ENCODE measurements around the gene S100A11. TPM values are rescaled to one million over a fixed set of nuclear protein-coding genes. Genes with fewer than 3 reads are reported as not detected.

S100A11 gene
- total RNA-seq, 1 donor from 2014 or later: 64.5 TPM

DNA sequence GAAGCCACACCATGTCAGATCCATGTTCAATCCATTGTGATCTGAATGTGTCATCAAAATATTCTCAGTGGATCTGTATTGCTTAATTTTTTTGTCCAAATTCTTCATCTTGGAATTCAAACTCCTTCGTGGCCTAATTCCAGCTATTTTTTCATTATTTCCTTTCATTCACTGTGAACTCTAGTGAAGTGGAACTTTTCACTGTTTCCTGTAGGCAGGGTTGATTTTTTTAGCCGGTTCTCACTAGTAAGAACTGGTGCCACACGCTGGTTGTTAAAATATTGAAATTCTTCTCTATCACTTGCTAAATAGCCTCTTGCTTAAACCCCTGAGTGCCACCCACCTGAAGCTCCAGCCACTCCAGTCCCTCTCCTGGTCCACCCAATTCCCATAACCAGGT, 7.6 kb upstream of the S100A11 start:
- intact Hi-C loops (cut with DNase I): no loop called here
- no peak for DNase-seq
- no peak for ATAC-seq (ENCODE audit: poor library complexity)

DNA sequence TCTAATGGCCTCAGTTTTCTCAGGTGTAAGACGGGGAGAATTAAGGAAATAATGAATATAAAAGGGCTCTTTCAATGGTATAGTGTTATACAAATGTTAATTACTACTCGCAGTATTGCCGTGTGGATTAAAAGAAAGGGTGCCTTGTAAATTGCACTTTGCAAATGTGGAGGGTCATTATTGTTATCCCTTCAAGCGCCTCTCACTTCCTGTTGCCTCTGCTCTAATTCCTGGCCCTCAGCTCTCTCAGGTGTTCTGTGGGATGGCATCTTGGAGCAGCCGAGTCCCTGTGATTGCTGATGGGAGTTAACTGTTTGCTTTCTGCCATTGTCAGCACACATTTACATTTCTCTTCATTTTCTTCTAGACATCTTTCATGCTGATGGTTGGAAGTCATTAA, 7.1 kb upstream of the S100A11 start:
- ATAC-seq (ENCODE audit: poor library complexity) (no peak), DNase-seq (no peak)
- intact Hi-C loops (cut with DNase I): no loop called here

DNA sequence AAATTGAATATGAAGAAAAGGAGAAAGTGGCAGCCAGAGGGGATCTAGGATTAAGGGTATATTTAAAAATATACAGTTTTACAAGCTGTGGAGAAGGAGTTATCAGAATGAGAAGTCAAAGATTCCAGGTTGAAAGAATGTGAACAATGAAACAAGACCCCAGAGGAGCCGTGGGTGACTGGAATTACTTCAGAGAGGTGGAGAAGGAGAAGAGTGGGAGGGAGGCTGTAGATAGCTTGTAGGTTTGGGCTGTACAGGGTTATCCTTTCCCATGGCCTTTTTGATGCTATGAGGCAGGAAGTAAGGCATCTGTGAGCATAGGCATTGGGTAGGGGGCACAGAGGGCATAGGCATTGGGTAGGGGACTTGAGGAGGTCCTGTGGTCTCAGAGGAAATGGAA, 5.2 kb upstream of the S100A11 start:
- ATAC-seq (ENCODE audit: poor library complexity) (no peak), DNase-seq (no peak)
- intact Hi-C loops (cut with DNase I): no loop called here

DNA sequence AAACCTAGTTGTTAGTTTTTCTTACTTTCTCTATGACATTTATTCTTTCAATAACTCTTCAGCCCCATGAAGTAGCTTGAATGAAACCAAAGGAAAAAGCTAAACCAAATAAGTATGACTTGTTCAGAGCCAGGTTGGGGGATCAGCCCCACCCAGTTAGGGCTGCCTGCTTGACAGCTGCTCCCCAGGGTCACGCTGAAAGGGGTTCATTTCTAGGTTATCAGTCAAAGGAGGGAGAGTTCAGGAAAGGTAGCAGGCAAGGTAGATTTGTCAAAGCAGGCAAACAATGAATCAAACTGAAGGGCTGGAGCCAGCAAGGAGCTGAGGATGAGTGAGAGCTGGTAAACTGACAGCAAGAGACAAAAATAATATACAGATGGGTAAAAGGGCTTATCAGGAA, 3.1 kb upstream of the S100A11 start:
- DNase-seq (no peak), ATAC-seq (ENCODE audit: poor library complexity) (no peak)
- intact Hi-C loops (cut with DNase I): no loop called here

DNA sequence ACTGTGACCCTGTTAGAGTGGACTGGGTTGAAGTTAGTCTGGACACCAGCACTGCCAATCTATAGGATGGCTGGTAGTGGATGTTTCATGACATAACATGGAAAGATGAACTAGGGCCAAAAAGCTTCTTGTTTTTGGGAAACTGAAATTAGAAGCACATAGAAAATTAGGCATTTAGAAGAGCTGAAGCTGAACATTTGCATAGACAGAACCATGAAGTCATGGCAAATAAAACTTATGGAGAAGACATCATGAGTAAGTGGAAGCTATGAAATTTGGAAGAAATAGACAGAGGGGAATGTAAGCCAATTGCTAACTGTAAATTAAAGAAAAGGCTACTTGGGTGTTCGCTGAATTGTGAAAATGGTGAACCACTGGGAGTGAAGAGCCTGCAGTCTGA, 2.7 kb upstream of the S100A11 start:
- intact Hi-C loops (cut with DNase I): no loop called here
- DNase-seq: no peak
- no peak for ATAC-seq (ENCODE audit: poor library complexity)

DNA sequence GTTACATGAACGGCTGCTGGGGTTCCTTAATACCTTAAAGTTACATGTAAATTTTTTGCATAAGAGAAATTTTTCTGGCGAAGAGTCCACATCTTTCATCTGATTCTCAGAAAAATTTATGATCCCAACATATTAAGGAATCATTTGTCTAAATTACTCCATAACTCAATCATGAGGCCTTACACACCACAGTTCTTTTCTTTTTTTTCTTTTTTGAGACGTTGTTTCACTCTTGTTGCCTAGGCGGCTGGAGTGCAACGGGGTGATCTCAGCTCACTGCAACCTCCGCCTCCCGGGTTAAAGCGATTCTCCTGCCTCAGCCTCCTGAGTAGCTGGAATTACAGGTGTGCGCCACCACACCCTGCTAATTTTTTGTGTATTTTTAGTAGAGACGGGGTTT, 2.1 kb upstream of the S100A11 start:
- intact Hi-C loops (cut with DNase I): no loop called here
- DNase-seq: no peak
- no peak for ATAC-seq (ENCODE audit: poor library complexity)

DNA sequence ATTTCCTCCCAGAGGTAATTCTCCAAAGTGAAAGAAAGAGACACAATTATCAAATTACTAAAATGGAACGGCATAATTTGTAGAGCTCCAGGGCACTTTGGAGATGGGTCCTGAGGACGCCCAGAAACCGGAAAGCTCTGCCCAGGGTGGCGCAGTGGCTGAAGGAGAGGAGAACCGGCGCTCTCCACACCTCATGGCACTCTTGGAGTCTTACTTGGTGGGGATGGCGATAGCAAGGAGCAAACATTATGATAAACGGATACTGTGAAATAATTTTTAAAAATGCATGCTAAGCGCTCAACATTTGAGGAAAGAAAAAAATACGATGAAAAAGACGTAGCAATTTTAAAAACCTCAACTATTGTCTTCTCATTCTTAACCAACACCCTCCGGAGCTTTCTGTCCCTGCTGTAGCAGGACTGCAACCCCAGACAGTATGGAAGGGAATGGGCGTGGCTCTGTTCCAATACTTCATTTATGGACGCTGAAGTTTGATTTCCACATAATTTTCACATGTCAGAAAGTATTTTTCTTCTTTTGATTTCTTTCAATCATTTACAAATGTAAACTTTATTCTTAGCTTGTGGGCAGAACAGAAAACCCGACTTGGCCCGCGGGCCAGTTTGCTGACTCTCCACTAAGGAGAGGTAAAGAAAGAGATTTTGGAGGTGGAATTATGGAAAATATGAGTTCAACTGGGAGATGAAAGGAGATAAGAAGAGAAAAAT, 1.1 kb downstream of the S100A11 start:
- ATAC-seq (ENCODE audit: poor library complexity) (peak; percentile 32), DNase-seq (no peak)
- intact Hi-C loops (cut with DNase I): no loop called here

DNA sequence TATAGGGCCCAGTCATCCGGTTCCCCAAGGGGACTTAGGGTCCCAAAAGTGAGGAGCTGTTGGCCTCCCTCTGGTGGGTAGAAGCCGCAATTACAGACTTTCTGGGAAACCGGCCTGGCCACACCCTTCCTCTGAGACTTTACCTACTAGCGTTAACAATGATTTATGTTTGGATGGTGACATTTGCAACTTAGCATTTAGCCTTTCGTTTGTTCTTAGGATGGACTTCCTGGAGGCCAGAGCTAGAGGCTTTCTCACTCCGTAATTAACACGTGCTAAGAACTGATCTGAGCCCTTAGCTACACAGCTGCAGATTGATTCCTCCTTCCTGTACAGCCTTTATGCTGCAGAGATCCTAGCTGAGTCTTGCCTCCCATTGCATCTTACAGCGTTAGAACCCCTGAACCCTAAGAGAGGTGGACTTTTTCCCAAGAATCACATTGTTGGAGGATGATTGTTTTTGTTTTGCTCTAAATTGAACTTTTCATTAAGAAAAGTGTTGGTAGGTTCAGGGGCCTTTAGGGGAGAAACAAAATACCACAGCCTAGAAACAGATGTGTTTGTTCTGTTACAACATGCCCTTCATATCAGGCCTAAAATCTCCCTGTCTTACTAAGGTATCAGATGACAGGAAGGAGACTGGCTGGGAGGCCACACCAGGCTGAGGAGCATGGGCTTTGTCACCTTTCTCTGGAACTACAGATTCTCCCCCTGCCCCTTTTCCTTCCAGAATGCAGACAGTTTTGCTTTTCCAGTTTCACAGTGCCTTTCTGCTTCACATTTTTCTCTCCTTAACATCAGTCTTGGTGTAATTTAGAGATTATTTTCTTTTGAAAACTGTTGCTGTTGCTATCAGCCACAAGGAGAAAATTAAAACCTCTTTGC, 1.9 kb downstream of the S100A11 start:
- ATAC-seq (ENCODE audit: poor library complexity) (peak; percentile 19), DNase-seq (no peak)
- intact Hi-C loops (cut with DNase I): no loop called here

DNA sequence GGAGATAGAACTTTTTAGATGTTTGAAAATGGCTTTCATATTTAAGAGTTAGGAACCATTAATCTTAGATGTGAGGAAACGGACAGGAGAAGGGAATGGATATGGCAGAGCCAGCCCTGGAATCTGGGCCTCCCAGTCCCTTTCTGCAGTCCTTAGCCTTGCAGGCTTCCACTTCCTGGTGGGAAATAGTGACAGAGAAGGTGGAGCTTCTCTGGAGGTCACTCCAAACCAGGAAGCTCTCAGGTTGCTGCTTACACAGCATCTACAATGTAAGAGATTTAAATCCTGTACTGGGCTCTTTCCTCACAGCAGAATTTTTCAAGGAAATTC, 2.5 kb downstream of the S100A11 start:
- no peak for DNase-seq
- ATAC-seq (ENCODE audit: poor library complexity): peak; percentile 1
- intact Hi-C loops (cut with DNase I): no loop called here

DNA sequence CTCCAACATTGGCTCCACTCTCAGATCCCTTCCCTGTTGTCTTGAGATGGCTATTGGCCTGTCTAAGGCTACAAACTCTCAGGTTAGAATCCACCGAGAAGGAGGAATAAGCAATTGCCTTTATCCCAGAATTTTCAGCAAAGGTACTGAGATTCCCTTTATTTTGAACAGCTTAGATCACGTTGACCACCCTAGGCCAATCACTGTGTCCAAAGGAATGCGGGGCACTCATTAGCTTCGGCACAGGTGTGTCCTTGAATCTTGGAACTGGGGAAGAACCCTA, 6.9 kb downstream of the S100A11 start:
- ATAC-seq (ENCODE audit: poor library complexity) (no peak), DNase-seq (no peak)
- intact Hi-C loops (cut with DNase I): no loop called here

DNA sequence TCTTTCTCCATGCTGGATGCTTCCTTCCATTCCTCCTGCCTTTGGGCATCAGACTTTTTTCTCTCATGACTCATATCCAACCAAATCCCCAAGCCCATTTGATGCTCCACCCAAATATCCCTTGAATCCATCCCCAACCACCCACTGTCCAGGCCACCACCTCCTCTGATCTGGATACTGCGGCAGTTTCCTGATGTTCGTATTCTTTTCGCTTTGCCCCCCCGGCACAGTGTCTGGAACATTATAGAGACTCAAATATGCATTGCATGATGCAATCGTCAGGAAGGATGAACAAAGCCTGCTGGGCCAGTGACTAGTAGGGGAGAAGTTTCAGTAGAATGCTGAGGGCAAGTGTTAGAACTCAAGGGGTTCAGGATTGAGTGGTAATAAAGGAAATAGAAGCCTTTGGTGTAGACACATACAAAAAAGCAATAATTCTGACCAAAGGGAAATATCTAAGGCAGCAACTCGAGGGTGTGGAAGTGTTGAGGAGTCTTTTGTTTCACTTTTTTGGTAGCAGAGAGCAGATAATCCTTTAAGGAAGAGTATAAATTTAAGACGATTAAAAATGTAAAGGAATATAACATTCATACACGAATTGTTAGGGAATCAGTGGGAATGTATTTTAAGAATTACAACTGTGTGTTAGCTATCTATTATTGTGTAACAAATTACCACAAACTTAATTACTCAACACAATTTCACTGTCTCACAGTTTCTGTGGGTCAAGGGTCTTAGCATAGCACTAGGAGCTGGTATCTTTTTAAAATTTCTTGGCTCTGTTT, 7.5 kb downstream of the S100A11 start:
- DNase-seq (no peak), ATAC-seq (ENCODE audit: poor library complexity) (no peak)
- intact Hi-C loops (cut with DNase I): no loop called here

DNA sequence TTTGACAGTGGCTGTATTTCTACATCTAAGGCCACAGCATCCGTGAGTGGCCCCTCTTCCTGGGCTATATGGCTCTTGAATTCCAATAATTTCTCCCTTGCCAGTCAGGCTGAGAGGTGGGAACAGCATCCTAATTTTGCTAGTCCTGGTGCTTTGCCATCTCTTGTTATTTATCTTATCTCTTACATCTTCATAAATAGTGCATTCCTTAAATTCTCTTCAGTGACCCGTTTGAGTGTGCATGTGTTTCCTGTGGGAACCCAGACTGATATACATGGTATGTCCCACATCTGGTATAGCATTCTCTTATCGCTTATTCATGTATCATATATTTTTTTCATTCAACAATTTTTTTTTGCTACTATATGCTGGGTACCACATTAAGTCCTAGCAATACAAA, 9.9 kb downstream of the S100A11 start:
- intact Hi-C loops (cut with DNase I): no loop called here
- no peak for DNase-seq
- ATAC-seq (ENCODE audit: poor library complexity): no peak

DNA sequence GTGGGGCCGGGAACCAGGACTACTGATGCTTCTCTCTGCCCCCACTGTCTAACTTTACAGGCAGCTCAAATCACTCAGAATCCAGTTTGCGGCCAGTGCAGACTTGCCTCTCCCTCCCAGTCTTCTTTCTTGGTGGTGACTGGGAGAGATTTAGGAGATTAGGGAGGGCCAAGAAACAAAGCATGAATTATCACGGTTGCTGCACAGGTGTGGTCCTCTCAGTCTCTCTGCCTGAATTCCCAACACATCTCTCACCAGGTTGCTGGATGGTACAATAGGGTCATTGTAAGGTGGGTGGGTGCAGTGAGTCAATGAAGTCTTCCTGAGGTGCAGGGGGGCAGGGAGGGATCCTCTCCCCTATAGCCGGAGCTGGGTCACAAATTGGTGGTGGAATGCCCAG, 12.6 kb downstream of the S100A11 start:
- intact Hi-C loops (cut with DNase I): no loop called here

DNA sequence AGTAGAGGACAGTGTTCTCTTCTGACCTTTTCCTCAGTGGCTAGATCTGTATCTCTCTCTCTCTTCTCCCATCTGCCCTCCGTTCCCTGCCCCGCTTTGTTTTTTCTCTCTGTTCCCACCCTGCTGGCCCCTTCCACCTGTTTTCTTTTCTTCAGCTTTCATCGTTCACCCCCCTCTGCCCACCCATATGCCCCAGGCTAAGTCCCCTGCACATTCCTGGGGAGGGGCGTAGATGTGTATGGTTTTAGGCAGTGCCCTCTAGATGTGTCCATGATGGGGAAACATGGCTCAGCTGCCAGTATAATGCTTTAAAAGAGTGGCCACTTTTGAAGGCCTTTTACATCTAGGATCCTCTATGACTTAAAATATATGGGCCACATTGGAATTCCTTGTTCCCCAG, 13.6 kb downstream of the S100A11 start:
- ATAC-seq (ENCODE audit: poor library complexity) (no peak), DNase-seq (no peak)
- intact Hi-C loops (cut with DNase I): no loop called here

More for the DNA sequence above, 12.6 kb downstream of the S100A11 start:
- ATAC-seq (ENCODE audit: poor library complexity) (no peak), DNase-seq (no peak)

DNA sequence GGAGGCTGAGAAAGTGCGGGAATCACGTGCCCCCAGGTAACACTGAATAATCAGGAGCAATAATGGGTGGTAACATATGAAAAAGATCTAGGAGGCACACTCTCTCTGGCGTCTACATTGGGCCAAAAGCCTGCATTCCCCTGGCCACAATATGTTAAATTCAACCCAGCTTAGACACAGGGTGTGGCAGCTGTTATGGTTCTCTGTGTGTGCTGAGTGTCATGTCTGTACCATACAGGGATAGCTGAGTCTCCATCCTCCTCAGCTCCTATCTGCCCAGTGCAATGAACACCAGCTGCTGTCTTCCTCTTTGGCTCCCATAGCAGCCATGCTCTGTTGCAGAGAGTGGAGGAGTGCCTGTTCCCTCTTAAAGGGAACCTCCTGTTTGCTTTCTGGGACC, 14.3 kb downstream of the S100A11 start:
- intact Hi-C loops (cut with DNase I): no loop called here
- DNase-seq (no peak), ATAC-seq (ENCODE audit: poor library complexity) (no peak)

DNA sequence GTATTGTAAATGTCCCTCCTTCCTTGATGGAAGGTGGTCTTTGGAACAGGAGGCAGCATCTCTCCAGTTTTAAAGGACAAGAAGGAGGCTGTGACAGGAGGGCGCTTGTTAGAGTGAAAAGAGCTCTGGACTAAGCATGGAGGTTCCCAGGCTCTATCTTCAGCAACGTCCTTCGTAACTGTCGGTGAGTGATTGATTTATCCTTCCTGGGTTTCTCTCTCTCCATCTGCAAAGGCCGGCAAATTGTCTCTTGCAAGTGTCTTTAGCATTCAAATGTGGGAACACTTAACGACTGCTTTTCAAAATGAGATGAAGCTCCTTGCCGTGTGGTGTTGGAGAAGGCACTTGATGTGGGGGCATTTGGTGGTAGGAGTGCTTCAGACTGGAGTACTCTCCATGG, 15.2 kb downstream of the S100A11 start:
- intact Hi-C loops (cut with DNase I): no loop called here
- DNase-seq: no peak
- no peak for ATAC-seq (ENCODE audit: poor library complexity)

DNA sequence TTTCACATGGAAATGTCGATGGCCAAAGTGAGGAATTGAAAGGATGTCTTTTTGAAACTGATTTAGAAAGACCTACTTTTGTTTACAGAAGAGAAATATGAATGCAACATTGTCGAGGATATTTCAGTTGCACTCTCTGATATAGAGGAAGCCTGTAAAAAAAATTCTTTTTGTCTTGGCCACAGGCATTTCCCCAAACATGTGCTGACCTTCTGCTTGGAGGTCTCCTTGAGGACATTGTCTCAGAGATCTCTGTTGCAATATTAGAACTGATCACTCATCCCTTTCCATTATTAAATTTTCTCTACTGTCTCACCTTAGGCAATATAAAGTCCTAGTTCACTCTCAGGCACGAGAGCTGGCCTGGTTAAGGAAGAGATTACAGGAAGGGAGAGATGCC, 16.0 kb downstream of the S100A11 start:
- intact Hi-C loops (cut with DNase I): no loop called here
- ATAC-seq (ENCODE audit: poor library complexity) (no peak), DNase-seq (no peak)

DNA sequence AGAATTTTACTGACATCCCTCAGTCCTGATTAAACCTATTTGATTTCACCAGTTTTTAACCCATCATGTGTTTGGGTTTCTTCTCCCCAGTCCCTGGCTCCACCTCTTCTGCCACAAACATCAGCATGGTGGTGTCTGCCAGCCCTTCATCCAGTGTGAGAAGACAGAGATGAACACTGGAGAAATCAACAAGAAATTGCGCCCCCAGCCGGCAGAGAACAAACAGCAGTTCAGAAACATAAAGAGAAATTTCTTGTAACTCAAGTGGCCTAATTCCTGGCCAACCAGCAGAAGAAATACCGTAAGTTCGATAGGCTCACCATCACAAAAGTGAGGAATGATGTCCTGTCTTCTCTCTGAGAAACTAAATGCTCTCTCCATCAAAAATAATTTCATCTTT, 18.3 kb downstream of the S100A11 start:
- DNase-seq (no peak), ATAC-seq (ENCODE audit: poor library complexity) (no peak)
- intact Hi-C loops (cut with DNase I): no loop called here

DNA sequence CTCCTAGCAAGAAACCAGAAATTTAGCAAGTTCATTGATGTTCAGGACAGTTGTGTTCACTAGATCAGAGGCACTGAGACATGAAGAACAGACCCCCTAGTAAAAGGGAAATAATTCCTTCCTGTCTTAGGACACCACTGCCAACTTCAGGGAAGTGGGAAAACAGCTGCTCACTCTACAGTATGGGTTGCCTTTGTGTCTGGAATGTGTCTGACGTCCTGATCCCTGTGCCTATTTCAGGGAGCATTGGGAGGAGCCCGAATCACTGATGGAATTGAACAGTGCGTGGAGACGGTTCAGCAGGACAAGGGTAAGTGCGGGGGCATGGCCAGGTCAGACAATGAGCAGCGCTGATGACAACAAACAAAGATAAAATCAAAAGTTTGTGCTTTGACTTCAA, 21.0 kb downstream of the S100A11 start:
- intact Hi-C loops (cut with DNase I): no loop called here
- DNase-seq (no peak), ATAC-seq (ENCODE audit: poor library complexity) (no peak)

DNA sequence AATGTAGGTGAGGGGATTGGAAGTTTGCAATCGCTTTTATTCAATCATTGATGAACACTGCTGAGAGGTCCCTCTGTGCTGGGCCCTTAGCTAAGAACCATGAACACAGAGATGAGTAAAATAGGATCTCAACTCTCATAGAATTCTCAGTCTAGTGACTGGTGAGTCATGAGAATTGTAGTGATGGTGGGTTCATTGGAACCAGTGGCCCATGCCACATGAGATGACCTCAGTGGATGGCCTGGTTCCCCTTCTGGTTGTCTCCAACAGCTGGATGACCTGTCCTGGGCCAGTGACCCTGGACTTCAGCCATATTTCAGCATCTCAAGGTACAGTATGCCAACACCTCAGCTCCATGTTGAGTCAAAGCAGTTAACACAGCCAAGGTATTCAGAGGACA, 21.9 kb downstream of the S100A11 start:
- intact Hi-C loops (cut with DNase I): no loop called here
- DNase-seq (no peak), ATAC-seq (ENCODE audit: poor library complexity) (no peak)

Data from Right ventricle myocardium superior (tissue), 1 donor.